Stimulated activated CD8-positive, alpha-beta memory T cell treated with anti-CD3 and anti-CD28 coated beads, Interleukin-2, amount 100 ng/mL, for 48 hours (primary cell): ENCODE measurements around the gene BST1.

Experiments used
- DNase-seq, 2 donors: peaks; one replicate each; pipeline ENCODE4 v3.0.0-alpha.2; 2020; ENCODE audit warnings: low read depth in 2 of 2

BST1 gene

DNA sequence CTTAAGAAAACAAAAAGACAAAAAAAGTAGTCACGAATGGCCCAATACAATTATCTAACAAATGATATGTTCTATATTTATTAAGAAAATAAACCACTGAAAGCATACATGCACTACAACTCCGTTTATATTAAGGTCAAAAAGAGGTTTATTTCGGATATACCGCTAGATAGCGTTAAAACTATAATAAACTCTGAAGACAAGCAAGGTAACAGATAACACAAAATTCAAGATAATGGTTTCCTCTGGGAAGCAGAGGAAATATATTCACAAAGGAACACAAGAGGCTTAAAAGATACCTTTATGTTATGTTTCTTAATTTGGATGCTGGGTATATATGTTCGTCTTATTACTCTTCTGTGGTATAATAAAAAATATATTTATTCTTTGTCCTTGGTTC lies 26.0 kb upstream of the BST1 start:
- no peak for DNase-seq

DNA sequence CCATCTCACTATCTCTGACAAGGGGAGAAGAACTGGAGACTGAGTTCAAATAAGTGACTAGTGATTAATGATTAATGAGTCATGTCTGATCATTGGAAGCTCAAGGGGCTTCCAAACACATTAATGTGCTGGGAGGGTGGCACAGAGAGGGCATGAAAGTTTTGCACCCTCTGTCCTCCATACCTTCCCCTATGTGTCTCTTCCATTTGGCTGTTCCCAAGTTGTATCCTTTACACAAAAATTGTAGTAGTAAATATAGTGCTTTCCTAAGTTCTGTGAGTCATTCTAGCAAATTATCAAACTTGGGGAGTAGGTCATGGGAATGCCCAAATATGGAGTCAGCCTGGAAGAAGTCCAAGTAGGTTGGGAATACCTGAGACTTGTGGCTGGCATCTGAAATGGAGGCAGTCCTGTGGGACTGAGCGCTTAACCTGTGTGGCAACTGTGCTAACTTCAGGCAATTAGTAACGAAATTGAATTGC lies 25.3 kb upstream of the BST1 start:
- DNase-seq = no peak

DNA sequence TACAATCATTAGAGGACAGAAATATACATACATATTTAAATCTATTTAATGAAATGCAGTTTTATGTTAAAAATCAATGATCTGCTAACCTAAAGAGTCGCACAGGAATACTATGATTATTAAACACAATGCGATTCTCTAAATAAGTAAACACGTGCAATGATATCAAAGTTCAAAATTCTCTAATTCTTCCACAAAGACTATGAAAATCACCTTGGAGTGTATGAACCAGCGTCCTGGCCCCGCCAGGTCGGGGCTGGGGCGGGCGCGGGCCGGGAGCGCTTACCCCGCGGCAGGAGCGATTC lies 21.8 kb upstream of the BST1 start:
- DNase-seq = no peak

DNA sequence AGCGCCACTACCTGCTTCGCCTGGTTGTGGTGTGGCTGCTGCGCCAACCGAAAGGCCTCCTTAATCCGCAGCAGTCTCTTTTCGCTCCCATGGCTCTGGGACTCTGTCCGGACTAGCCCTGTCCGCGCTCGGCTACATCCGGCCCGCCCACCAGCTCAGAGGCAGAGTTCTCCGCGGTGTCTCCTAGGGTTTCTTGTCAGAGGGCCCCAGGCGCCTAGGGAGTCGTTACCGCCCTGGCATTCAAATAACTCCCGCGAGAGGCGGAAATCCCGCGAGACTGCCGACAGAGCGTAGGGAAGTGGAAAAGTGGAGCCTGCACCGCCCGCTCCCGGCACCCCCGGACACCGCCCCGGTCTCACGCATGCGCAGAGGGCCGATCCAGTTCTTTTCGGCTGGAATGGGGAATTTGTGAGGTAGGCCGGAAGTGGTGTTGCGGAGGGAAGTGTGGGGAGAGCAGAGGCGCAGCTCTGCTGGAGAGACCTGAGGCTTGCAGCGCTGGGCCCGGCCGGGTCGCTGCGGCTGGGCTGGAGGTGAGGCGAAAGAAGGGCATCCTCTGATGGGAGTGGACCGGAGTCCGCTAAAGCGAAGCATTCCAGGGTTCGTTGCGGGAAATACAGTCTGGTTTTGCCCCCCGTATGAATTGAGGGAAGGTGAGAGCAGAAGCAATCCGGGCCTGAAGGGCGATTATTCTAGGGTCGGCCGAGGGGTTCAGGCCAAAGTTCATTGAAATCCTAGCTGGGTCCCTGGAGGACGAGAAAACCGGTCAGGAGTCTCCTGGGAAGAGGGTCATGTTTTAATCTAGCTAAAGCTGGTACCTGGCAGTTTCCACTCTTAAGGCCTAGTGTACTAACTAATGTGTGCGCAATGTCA lies 21.3 kb upstream of the BST1 start, which contains the start of gene FAM200B:
FAM200B (plus strand) TSS at position 456 of the 870 bp plus-strand sequence. CDS start 5,151 bp downstream, outside the sequence.
- DNase-seq = peak; percentile 98 to 99

DNA sequence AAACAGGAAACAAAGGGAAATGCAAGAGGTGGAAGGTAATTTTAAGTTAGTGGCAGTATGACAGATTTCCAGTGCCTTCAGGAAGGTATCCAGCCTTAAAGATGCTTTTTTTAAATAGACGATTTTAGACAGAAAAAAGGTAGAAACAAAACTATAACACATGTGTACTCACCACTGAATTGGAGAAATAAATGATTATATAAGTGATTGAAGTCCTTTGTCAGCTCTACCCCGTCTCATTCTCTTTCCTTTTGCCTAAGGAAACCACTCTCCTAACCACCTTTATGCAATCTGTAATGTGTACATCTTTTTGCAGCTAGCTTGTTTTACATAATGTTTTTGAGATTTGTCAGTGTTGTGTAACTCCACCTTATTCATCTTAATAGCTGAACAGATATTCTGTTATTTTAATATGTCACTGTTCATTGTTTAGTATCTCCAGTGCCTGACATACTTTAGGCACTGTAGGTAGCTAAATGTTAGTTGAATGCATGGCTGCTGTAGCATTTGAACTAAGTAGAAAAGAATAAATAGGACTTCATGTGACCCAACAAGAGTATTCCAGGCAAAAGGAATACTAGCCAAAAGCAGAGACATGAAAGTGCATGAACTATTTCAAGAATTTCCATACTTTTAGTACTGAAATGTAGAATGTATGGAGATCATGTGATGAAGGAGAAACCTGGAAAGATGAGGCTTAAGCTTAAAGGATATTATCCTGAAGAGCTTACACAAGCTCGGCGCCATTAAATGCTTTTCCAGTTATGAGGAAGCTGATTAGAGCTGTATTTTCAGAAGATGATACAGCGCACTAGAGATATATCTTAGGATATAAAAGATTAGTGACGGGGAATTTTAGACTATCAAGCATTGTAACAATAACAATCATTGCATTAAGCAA lies 20.4 kb upstream of the BST1 start:
- DNase-seq = no peak

DNA sequence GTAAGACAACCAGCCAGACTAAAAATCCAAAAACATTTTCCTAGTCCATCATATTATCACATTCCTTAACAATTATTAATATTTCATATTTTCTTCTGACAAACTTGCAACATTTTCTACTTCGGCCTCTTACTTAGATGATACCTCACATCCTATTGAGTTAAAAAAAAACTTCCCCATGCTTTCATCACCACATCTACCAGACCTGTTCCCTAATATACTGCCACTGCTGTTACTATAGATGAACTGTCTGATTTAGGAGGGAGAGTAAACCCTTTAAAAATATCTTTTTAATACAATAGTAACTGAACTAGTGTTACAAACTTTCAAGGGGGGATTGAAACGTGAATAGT lies 19.7 kb upstream of the BST1 start:
- DNase-seq = no peak

DNA sequence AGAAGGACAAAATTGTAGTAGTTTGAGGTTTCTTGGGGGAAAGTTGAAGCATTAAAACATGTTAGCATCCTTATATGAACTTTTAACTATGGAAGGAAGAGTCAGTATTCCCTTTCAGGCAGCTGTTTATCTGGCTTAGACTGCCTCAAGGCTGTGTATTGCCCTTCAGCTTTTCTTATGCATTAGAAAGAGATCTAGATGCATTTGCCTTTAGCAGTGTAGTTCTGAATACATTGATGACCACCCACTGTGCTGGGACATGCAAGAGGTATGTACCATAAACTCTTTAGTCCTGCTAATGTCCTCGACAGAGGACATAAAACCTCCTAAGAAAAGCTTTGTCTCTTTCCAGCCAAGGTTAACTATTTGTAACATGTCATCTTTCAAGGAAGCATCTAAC lies 18.4 kb upstream of the BST1 start:
- DNase-seq = no peak

DNA sequence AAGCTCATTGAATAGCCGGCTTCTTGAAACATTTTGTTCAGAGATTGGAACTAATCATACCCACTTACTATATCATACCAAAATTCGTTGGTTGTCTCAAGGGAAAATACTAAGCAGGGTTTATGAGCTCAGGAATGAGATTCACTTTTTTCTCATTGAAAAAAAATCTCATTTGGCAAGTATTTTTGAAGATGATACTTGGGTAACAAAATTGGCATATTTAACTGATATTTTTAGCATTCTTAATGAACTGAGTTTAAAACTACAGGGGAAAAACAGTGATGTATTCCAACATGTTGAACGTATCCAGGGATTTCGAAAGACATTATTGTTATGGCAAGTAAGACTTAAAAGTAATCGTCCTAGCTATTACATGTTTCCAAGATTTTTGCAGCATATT lies 14.8 kb upstream of the BST1 start:
- DNase-seq = no peak

DNA sequence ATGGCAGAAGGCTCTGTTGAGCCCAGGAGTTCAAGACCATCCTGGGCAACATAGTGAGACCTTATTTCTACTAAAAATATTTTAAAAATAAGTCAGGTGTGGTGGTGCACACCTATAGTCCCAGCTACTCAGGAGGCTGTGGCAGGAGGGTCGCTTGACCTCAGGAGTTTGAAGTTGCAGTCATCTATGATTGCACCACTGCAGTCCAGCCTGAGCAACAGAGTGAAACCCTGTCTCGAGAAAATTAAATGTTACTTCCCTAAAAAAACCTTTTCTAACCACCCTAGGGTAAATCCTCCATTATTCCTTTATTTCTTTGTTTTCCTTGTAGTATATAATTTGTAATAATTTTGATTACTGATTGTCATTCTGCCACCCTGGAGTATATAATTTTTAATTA lies 13.3 kb upstream of the BST1 start:
- no peak for DNase-seq

DNA sequence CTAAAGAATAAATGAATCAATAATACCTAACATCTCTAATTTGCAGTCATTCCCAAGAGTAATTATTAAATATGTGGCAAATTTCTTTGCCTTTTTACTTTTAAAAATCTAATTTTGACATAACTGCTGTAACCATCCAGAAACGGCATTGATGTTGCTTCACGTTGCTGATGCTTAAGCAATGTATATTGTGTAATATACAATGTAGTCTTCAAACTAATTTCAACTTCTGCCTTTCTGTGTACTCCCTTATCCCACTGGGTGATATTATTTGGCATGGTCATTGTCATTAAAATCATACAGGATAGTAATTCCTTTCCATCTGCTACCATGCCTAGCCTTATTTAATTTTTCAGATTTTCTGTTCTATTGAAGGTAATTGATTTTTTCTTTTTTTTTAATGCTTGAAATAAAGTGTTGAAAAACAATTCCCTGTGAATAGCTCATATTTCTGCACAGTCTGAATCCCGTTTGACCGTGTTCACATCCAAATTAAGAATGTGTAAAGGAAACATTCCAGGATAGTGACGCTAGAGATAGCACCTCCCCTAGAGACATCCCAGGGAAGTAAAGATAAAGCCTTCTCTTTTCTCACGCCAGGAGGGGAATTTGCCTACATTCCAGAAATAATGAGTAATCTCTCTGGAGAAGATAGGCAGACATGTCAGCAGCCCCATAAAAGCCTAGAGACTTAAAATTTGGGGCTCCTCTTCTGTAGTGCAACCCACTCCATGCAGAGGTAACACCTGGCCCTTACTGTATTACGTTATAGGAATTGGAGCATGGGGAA lies 12.7 kb upstream of the BST1 start:
- no peak for DNase-seq

DNA sequence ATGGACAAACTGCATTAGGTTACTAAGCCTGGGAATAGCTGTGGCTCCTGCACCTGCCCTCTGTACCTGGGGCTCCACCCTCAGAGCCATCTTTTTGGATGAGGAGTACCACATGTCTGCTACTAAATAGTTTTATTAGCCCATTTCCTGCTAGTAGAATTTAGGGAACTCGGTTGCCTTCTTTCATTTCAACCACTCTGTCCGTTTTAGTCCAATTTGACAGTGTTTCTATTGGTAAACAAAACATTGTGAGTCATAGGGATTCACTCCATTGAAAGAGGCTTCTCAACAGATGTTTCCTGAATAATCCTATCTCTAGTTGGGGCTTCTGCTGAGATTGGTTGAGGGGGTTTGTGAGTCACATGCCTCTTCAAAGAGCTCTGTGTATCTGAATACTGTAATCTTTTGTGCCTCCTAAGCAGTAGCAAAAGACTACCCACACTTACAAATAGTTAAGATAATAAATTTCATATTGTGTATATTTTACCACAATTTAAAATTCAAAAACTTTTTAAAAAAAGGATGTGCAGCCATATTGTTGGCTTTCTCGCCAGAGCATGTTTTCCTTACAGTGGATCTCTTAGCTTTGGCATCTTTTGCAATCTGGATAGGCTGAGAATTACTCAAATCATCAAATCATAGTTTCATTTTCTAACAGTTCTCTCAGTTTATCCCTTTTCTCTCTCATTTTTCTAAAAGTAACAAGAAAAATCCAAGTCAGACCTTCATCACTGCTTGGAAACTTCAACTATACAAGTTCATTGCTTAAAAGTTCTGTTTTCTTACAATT lies 11.3 kb upstream of the BST1 start:
- no peak for DNase-seq

DNA sequence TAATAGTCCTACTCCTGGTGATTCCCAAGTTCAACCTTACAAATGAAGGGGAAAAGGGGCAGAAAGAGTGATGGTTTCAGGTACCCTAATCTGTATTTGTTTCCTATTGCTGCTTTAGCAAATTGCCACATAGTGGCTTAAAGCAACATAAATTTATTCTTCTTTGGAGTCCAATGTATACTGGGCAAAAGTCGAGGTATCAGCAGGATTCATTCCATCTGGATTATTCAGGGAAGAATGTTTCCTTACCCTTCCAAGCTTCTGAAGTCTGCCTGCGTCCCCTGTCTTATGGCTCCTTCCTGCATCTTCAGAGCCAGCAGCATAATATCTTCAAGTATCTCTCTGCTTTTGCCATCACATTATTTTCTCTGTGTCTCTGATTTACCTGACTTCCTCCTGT lies 10.3 kb upstream of the BST1 start:
- DNase-seq = no peak

DNA sequence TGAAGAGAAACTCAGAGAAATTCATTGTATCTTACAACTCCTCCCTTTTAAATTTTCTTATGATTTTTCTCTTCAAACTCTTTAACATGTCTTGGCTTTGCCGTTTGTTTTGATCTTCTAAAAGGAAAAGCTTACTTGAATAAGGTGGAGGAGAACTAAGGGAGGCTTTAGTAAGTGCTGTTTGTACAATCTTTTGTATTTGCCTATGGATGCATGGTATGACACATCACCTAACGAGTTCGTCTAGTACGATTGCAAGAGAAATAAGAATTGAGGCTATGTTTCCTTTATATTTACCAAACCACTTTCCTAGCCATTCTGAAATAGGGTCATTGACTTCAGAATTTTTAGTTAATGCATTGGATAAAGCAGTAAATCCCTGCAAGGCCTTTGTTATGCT lies 8.4 kb upstream of the BST1 start:
- no peak for DNase-seq

DNA sequence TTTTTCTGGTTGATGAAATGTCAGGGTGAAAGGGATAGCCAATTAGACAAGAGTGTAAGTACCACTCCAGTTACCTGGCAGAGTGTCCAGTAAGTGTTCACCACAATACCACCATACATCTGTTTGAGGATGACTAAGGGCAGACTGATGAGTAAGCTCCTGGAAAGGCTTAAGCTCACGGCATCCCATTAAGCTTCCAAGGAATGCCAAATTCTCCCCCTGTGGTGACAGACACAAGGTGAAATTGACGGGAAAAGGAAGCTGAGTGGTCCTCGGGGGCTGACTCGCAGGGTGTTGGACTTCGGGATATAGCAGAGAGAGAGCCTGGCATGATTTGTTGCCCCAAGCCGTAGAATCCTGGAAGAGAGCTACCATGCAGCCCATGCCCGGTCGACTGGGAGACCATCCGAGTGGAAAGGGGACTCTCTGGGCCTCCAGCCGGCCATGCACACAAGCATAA lies 7.6 kb upstream of the BST1 start:
- no peak for DNase-seq

DNA sequence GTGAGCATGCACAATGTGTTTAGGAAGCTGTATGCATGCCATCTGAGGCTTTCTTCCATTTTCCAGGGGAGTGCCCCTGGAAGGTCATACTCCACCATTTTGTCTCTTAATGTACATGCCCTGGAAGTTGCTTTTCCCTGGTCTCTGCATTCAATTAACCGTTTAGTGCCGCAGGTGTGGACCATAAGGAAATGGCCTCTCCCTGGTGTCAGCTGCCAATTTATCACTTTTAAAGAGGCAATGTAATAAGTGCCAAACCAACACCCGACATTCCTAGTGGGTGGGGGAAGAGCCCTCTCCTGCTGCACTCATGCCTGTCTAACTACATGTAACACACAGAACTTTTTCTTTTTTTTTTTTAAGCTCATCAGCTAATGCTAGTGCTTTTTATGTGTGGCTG lies 7.1 kb upstream of the BST1 start:
- DNase-seq = no peak

DNA sequence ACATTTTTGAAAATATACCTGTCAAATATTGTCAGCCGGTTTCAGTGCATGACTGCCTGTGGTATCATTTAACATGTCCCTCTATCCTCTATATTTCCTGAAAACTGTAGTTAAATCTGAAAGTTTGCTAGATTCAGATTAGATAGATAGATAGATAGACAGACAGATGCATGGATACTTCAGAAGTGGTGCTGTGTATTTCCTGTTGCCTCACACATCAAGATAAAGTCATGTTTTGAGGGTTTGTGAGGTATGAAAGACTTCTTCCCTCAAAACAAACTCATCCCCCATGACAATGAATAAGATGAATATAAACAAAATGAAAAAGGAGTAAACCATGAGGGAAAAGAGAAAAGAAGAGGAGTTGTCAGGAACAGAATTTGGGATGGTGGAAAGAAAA lies 6.0 kb upstream of the BST1 start:
- DNase-seq = no peak

DNA sequence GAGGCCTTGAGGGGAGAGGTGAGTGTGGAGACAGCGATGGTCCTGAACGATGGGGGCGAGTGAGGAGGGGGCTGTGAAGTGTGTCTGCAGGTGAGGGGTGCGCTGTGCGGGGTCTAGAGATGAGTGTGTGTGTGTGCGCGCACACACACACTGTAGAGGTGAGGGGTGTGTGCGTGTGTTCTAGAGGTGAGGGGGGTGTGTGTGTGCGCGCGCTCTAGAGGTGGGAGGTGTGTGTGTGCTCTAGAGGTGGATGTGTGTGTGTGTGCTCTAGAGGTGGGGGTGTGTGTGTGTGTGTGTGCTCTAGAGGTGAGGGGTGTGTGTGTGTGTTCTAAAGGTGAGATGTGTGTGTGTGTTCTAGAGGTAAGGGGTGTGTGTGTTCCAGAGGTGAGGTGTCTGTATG lies 574 bp downstream of the BST1 start:
- DNase-seq = no peak

DNA sequence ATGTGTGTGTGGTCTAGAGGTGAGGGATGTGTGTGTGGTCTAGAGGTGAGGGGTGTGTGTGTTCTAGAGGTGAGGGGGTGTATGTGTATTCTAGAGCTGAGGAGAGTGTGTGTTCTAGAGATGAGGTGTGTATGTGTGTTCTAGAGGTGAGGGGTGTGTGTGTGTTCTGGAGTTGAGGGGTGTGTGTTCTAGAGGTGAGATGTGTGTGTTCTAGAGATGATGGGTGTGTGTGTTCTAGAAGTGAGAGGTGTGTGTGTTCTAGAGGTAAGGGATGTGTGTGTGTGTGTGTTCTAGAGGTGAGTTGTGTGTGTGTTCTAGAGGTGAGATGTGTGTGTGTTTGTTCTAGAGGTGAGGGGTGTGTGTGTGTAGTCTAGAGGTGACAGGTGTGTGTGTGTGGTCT lies 1.3 kb downstream of the BST1 start:
- DNase-seq = no peak

DNA sequence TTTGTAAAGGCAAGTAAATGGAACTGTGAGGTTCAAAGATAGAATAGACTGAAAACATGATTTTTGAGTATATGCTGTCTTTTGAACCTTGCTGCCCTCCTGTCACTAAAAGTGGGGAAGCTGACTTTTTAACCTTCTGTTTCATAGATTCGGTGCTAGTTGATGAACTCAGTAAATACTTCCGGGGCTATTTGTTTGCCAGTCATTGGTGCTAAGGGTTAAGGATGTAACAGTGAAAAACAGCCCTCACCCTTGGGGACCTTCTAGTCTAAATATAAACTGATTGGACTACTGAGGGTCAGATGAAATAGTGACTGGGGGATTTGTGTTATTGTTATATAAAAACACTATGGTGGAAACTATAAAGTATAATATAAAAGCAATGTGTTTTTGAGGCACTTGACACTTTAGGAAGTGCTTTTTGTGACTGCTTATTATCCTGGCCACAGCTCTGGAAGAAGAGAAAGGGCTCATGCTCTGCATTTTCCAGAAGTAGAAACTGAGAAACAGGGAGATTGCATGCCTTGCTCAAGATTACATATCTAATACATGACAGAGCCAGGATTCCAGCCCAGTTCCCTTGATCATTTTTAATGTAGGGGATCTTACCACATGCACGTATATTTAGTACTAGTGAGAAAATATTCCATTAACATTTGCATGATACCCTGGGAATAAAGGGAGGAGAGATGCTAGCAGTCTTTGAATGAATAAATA lies 3.9 kb downstream of the BST1 start:
- no peak for DNase-seq

DNA sequence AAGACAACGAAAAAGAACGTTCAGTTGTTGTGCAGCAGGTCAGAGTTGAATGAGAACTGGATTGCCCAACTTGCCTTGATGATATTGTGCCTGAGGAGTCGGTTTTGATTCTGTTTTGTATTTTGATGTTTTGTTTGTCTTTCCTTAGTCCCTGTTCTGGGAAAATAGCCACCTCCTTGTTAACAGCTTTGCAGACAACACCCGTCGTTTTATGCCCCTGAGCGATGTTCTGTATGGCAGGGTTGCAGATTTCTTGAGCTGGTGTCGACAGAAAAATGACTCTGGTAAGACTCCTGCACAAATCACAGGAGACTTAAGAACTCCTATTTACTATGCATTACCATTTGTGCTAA lies 4.5 kb downstream of the BST1 start:
- DNase-seq = no peak

DNA sequence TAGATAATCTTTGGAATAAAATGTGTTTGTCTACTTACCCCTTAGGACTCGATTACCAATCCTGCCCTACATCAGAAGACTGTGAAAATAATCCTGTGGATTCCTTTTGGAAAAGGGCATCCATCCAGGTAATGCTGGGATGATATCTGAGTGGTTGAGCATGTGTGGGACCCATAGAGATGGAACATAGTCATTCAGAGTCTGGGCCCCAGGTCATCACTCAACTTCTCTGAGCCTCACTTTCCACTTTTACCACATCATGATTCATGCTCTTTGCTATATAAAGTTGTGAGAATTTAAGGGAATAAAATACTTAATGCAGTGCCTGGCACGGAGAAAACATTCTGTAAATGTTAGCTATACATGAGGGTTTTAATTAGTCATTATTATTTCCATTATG lies 8.9 kb downstream of the BST1 start:
- DNase-seq = no peak
